GM12801 (cell line): ENCODE results near the gene TLE7.

ENCODE experiments used
- CTCF ChIP-seq: IDR thresholded peaks from one replicate; pipeline ENCODE4 v1.5.1; 2011; ENCODE audit warnings: control low read depth; ENCODE audit not compliant: insufficient read length; ENCODE audit errors: extremely low read depth

TLE7 gene

GRCh38 chr16:71426069-71426879 lies 15.6 kb downstream of the TLE7 start:
- TF ChIP-seq CTCF = no peak

GRCh38 chr16:71425746-71426068 lies 16.1 kb downstream of the TLE7 start:
- TF ChIP-seq CTCF = no peak

- no peak for TF ChIP-seq CTCF
Observed at GRCh38 chr16:71424626-71425025, 17.2 kb downstream of the TLE7 start.

DNA sequence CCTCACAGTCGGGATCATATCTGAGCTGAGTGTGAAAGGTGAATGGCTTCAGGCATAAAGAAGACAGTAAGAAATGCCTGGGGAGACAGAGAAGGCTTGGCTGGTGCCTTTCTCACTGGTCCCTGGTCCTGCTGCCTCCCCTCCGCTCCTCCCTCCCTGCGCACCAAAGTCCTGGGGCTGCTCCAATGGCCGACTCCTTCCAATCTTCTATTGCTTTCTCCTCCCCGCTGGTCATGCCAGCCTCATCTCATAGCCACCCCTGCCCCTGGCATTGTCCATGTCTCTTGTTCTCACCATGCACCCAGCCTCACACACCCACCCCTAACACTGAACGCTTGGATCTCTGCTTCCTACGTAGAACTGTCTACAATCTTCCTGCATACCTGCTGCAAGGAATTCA lies 18.0 kb downstream of the TLE7 start:
- no peak for TF ChIP-seq CTCF

GRCh38 chr16:71423016-71423415 lies 18.8 kb downstream of the TLE7 start:
- TF ChIP-seq CTCF = no peak

DNA sequence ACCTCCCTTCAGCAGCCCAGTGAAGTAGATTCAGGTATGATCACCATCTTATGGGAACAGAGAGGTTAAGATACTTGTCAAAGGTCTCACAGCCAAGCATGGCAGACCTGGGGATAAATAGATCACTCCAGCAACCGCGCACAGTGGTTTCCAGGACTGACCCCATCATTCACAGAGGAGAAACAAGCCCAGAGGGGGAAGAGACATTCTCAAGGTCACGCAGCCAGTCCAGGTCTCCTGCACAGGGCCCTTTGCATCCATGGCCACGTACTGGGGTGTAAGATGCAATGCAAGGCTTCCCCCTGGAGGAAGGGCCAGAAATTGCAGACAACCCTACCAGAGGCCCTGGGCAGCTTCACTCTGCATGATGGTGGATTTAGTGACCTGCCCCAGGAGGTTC lies 19.9 kb downstream of the TLE7 start:
- no peak for TF ChIP-seq CTCF

- no peak for TF ChIP-seq CTCF
Observed at GRCh38 chr16:71414038-71414437, 27.8 kb downstream of the TLE7 start.
